ENCODE data around the gene LRP1.

LRP1 gene

DNA sequence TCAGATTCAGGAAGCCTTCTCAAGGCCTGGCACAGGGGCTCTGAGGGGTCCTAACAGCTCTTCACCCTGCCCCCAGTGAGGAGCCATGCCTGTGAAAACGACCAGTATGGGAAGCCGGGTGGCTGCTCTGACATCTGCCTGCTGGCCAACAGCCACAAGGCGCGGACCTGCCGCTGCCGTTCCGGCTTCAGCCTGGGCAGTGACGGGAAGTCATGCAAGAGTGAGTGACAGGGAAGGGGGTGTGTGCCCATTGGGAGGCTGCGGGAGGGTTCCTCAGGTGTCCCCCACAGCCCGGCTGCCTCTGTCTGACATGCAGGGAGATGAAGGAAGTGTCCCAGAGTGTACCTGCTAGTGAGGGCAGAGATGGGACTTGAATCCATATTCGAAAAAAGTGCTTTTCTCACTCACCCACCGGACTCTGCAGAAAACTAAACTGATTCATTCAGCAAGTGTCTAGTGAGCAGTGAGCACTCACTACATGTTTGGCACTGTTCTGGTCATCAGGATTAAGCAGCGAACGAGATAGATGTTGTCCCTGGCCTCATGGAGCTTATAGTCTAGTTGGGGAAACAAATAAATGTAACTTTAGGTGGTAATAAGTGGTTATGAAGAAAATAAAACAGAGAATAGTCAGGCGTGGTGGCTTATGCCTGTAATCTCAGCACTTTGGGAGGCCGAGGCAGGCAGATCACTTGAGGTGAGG, 28.6 kb downstream of the LRP1 start:
- no peak for DNase-seq (ENCODE audit: low read depth)
- no peak overlapping the region for H3K4me3 ChIP-seq (ENCODE audit: low read depth, low read length)
- TF ChIP-seq, protein P1, sequence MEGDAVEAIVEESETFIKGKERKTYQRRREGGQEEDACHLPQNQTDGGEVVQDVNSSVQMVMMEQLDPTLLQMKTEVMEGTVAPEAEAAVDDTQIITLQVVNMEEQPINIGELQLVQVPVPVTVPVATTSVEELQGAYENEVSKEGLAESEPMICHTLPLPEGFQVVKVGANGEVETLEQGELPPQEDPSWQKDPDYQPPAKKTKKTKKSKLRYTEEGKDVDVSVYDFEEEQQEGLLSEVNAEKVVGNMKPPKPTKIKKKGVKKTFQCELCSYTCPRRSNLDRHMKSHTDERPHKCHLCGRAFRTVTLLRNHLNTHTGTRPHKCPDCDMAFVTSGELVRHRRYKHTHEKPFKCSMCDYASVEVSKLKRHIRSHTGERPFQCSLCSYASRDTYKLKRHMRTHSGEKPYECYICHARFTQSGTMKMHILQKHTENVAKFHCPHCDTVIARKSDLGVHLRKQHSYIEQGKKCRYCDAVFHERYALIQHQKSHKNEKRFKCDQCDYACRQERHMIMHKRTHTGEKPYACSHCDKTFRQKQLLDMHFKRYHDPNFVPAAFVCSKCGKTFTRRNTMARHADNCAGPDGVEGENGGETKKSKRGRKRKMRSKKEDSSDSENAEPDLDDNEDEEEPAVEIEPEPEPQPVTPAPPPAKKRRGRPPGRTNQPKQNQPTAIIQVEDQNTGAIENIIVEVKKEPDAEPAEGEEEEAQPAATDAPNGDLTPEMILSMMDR (IDR thresholded peaks at IDR 0.05; ENCODE audit: low read depth, low read length, missing control alignments): no peak

DNA sequence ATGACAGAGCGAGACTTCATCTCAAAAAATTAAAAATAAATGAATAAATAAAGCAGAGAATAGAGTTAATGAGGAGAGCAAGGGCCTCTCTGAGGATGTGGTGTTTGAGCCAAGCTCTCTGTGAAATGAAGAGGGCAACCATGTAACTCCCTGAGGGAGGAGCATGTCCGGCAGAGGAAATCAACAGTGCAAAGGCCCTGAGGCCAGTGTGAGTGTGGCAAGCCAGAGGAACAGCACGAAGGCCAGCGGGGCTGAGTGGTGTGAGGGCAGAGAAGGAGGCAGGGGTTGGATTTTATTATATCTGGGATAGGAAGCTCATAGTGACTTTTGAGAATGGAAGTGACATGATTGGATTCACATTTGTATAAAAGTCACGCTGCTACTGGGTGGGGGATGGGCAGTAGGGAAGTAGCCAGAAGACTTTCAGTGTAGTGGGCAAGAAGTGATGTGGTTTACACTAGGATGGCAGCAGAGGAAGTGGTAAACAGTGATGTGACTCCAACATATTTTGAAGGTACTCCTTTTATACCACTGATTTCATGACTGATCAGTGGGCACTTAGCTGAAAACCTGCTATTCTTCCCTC, 29.4 kb downstream of the LRP1 start:
- no peak overlapping the region for H3K4me3 ChIP-seq (ENCODE audit: low read depth, low read length)
- TF ChIP-seq, protein P1 (IDR thresholded peaks at IDR 0.05; ENCODE audit: low read depth, low read length, missing control alignments): no peak
- no peak for DNase-seq (ENCODE audit: low read depth)

DNA sequence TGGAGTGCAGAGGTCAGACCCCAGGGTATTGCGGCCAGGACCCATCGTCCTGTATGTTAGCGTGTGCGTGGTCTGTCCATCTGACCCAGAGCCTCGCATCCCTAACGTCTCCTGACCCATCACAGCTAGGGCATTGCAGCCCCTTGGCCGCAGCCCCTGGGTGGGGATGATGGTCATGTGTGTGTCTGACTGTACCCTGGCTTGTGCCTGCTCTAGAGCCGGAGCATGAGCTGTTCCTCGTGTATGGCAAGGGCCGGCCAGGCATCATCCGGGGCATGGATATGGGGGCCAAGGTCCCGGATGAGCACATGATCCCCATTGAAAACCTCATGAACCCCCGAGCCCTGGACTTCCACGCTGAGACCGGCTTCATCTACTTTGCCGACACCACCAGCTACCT, 29.9 kb downstream of the LRP1 start:
- TF ChIP-seq, protein P1 (IDR thresholded peaks at IDR 0.05; ENCODE audit: low read depth, low read length, missing control alignments): no peak
- H3K4me3 ChIP-seq (ENCODE audit: low read depth, low read length): no peak overlapping the region
- DNase-seq (ENCODE audit: low read depth): no peak

DNA sequence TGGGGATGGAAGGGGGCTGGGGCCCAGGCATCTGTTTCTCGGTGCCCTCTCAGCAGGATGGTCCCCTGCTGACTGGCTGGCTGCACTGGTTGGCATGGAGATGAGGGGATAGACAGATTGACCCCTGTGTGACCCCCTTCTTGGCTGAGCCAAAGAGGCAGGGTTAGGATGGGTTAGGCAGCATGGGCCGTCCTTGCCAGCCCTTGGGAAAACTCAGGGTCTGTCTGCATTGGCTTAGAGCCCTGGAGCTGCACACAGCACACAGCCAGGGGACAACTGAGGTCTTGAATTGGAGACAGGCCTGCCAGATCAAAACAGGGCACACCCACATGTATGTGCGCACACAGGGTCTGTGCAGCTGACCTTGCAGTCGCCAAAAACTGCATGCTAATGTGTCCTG, 30.4 kb downstream of the LRP1 start:
- DNase-seq (ENCODE audit: low read depth): no peak
- H3K4me3 ChIP-seq (ENCODE audit: low read depth, low read length): no peak overlapping the region
- TF ChIP-seq, protein P1 (IDR thresholded peaks at IDR 0.05; ENCODE audit: low read depth, low read length, missing control alignments): no peak

DNA sequence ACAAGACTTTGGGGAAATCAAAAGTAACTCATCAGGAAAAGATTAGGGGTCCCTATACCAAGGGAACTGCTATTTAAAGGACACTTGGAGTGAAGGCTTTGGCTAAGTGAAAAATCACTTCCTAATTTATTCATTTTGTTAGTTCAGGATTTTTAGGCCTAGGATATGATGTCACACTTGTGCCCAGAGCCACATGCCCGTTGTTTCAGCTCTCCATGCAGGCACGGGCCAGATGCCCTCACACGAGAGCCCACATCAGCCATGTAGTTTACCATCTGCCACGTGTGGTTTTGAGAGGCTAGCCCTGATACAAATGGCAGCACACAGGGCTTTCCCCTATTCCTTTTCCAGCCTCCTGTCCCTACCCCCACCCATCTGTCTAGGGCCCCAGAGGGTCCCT, 31.0 kb downstream of the LRP1 start:
- TF ChIP-seq, protein P1 (IDR thresholded peaks at IDR 0.05; ENCODE audit: low read depth, low read length, missing control alignments): no peak

DNA sequence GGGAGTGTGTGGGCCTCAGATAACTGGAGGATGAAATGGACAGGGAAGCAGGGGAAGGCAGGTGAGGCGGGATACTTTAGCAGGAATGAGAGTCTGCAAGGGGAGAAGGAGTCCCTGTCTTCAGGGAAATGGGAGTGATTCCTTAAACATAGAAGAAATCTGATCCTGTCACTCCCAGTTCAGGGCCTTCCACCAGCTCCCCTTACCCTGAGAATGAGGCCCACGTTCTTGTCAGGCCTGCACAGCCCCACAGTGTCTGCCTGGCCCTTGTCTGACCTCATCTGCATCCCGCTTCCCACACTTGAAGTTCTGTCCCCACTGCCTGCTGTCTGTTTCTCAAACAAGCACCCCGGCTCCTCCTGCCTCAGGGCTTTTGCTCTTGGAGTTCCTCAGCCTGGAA, 31.8 kb downstream of the LRP1 start:
- H3K4me3 ChIP-seq (ENCODE audit: low read depth, low read length): no peak overlapping the region
- TF ChIP-seq, protein P1 (IDR thresholded peaks at IDR 0.05; ENCODE audit: low read depth, low read length, missing control alignments): no peak
- no peak for DNase-seq (ENCODE audit: low read depth)

More for the DNA sequence above, 31.0 kb downstream of the LRP1 start:
- no peak for DNase-seq (ENCODE audit: low read depth)
- H3K4me3 ChIP-seq (ENCODE audit: low read depth, low read length): no peak overlapping the region

DNA sequence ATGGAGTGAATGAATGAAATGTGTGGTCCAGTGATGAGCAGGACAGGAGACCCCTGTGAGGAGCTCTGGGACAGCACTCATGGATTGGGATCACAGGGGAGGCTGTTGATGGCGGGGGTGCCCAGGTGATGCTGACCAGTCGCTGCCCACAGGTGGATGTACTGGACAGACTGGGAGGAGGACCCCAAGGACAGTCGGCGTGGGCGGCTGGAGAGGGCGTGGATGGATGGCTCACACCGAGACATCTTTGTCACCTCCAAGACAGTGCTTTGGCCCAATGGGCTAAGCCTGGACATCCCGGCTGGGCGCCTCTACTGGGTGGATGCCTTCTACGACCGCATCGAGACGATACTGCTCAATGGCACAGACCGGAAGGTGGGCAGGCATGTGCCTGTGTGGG, 32.5 kb downstream of the LRP1 start:
- no peak for DNase-seq (ENCODE audit: low read depth)
- no peak overlapping the region for H3K4me3 ChIP-seq (ENCODE audit: low read depth, low read length)
- TF ChIP-seq, protein P1 (IDR thresholded peaks at IDR 0.05; ENCODE audit: low read depth, low read length, missing control alignments): no peak
